K562 (cell line): ENCODE results near the gene POU2F1. TPM values are rescaled to one million over a fixed set of nuclear protein-coding genes. Genes with fewer than 3 reads are reported as not detected.
"Not testable (repeated sequence)": the region's sequence is repeated elsewhere in the genome, so short reads cannot be mapped to it uniquely, and the experiment has no call there.

Experiments used
- ATAC-seq: fragments of 200-7000 bp; cut with Tn5 transposase; 3 replicates; pipeline ENCODE4 v1.9.1; 2020; ENCODE audit warnings: moderate library complexity
- BruUV-seq: library from RNA; stranded (reverse); fragments of 400-500 nt; replicated peaks from 2 replicates; lab custom pipeline; 2021; lab: Mats Ljungman, UMichigan
- CTCF ChIA-PET: fragments of 300-600 bp; formaldehyde crosslinking; extraction: SDS; loops from one replicate; lab custom pipeline; 2021; ENCODE audit warnings: low intra/inter-chr PET ratio; lab: Yijun Ruan, JAX
- POLR2A ChIA-PET: fragments of 300-600, 350-650 bp; sonication (Branson Sonifier 250); formaldehyde crosslinking; extraction: SDS; loops from one replicate; lab custom pipeline; 2021; ENCODE audit warnings: antibody characterized with exemption, inconsistent platforms; lab: Yijun Ruan, JAX
- DNase-seq, 4 experiments: peaks; one replicate each; pipeline versions ENCODE4 v3.0.0 to v3.0.0-alpha.2; 2011 to 2018; ENCODE audit warnings: low spot score in 3 of 4, mixed read lengths in 3 of 4; ENCODE audit errors: extremely low read depth in 1 of 4
- FAIRE-seq: peaks from 2 replicates; lab custom pipeline; 2011; peaks lifted over from hg19 to GRCh38; lab: Jason Lieb, UNC
- H2AFZ ChIP-seq: 2 replicates; pipeline ENCODE4 v1.6.0; 2011; ENCODE audit warnings: low read depth, low read length, control low read depth, inconsistent platforms
- H3K27ac ChIP-seq: fragments of 200-600 bp; 3 replicates; pipeline ENCODE4 v1.8.0; 2011; ENCODE audit warnings: low read depth, mild to moderate bottlenecking, control low read depth, inconsistent platforms, low read length, moderate library complexity, mixed read lengths; ENCODE audit errors: extremely low read depth
- H3K27me3 ChIP-seq, 2 experiments: fragments of 300-600 bp in 1 of 2; 2 replicates in 1 of 2; 3 replicates in 1 of 2; pipeline versions ENCODE4 v1.6.0 to v1.8.0; 2011; ENCODE audit warnings: inconsistent platforms in 2 of 2, low read length in 2 of 2, mild to moderate bottlenecking in 1 of 2, mixed read lengths in 1 of 2, moderate library complexity in 1 of 2; ENCODE audit not compliant: control insufficient read depth in 2 of 2, insufficient read depth in 2 of 2
- H3K36me3 ChIP-seq: fragments of 300-600 bp; 3 replicates; pipeline ENCODE4 v1.8.0; 2011; ENCODE audit warnings: mild to moderate bottlenecking, low read length, inconsistent platforms; ENCODE audit not compliant: control insufficient read depth, insufficient read depth
- H3K4me1 ChIP-seq, 2 experiments: fragments of 200-600 bp in 1 of 2; replicated peaks in 1 of 2; 2 replicates in 1 of 2; 3 replicates in 1 of 2; pipeline versions ENCODE4 v1.5.1 to v1.8.0; 2011; ENCODE audit warnings: inconsistent platforms in 2 of 2, low read length in 2 of 2, mild to moderate bottlenecking in 1 of 2, mixed read lengths in 1 of 2, moderate library complexity in 1 of 2; ENCODE audit not compliant: control insufficient read depth in 2 of 2, insufficient read depth in 2 of 2
- H3K4me2 ChIP-seq: 2 replicates; pipeline ENCODE4 v1.6.1; 2011; ENCODE audit warnings: low read length, control low read depth, inconsistent platforms, mixed read lengths; ENCODE audit not compliant: insufficient read depth
- H3K4me3 ChIP-seq: fragments of 200-600 bp; sonication (generic), shearing (Covaris generic); 2 replicates; pipeline ENCODE4 v1.5.1; 2016; ENCODE audit warnings: control low read depth, inconsistent platforms
- H3K79me2 ChIP-seq: fragments of 200-600 bp; 3 replicates; pipeline ENCODE4 v1.8.0; 2011; ENCODE audit warnings: low read length, inconsistent platforms; ENCODE audit not compliant: control insufficient read depth, insufficient read depth
- H3K9ac ChIP-seq, 2 experiments: 2 replicates each; pipeline versions ENCODE4 v1.6.0 to v1.6.1; 2011; ENCODE audit warnings: low read depth in 2 of 2, low read length in 2 of 2, control low read depth in 1 of 2, inconsistent platforms in 1 of 2, mild to moderate bottlenecking in 1 of 2, mixed read lengths in 1 of 2; ENCODE audit not compliant: insufficient read depth in 1 of 2
- H3K9me1 ChIP-seq: one replicate; pipeline ENCODE4 v1.6.0; 2011; ENCODE audit warnings: inconsistent platforms, mild to moderate bottlenecking, low read length, moderate library complexity; ENCODE audit not compliant: control insufficient read depth, insufficient read depth
- H3K9me3 ChIP-seq: replicated peaks from 2 replicates; pipeline ENCODE4 v1.5.1; 2011; ENCODE audit warnings: low read depth, low read length, inconsistent platforms; ENCODE audit not compliant: control insufficient read depth, insufficient read depth
- H4K20me1 ChIP-seq: replicated peaks from 2 replicates; pipeline ENCODE4 v1.6.1; 2011; ENCODE audit warnings: low read length, inconsistent platforms, mixed read lengths; ENCODE audit not compliant: control insufficient read depth, insufficient read depth
- E2F4 ChIP-seq: sonication (generic); formaldehyde crosslinking; IDR thresholded peaks from 2 replicates; pipeline ENCODE4 v1.8.0; 2022; ENCODE audit warnings: mild to moderate bottlenecking, low read depth, missing genetic modification reagents
- ELF1 ChIP-seq: fragments of 200-800 bp; sonication (Bioruptor generic); IDR thresholded peaks from 2 replicates; pipeline ENCODE4 v1.6.1; 2016; ENCODE audit warnings: missing genetic modification characterization, missing compliant biosample characterization
- NFIC ChIP-seq: fragments of 450-650 bp; IDR thresholded peaks from 2 replicates; pipeline ENCODE4 v1.6.1; 2017; ENCODE audit warnings: mild to moderate bottlenecking, inconsistent platforms
- WGBS: fragments of 100-300 bp; shearing (Covaris generic); methylation state at CpG from one replicate; pipeline ENCODE4 v1.1.6; 2016; ENCODE audit warnings: low coverage, mixed read lengths; ENCODE audit not compliant: insufficient coverage; ENCODE audit errors: missing lambda C conversion rate; 5-methylcytosine and 5-hydroxymethylcytosine counted together
- in situ Hi-C: fragments of 300-500 bp; cut with MboI; formaldehyde crosslinking; loops from 4 replicates; pipeline ENCODE4 v1.15.0; 2018; ENCODE audit warnings: inconsistent platforms, mixed read lengths
- intact Hi-C: fragments of 100-400 bp; cut with micrococcal nuclease; formaldehyde crosslinking; loops from 2 replicates; pipeline ENCODE4 v1.14.2; 2022
- polyA plus RNA-seq, 8 experiments: library from polyadenylated mRNA; depleted of rRNA in 4 of 8; stranded (reverse) in 5 of 8; unstranded in 3 of 8; fragments of >200 nt; fragmentation: Nextera tagmentation in 2 of 8; fragmentation: Illumina TruSeq in 1 of 8; extraction: Ambion mirVana in 2 of 8; extraction: Trizol in 1 of 8; gene quantifications; 2 replicates each; pipeline versions ENCODE4 v1.2.1 to v1.2.3, GENCODE V29; 2011 to 2014; ENCODE audit warnings: inconsistent platforms in 1 of 8, missing spikeins in 1 of 8
- total RNA-seq, 7 experiments: library from RNA; depleted of rRNA in 6 of 7; stranded (reverse); fragments of >200 nt in 6 of 7; fragmentation: Illumina TruSeq in 2 of 7; extraction: Trizol in 2 of 7; gene quantifications; 2 replicates each; pipeline versions ENCODE4 v1.2.1 to v1.2.3, GENCODE V29; 2011 to 2021; ENCODE audit warnings: low replicate concordance in 1 of 7

Gene POU2F1
- total and polyA plus RNA-seq, 9 of the 15 experiments (the other 6 are each of a cell fraction or from before 2014, with no cell fraction given): 2.6 to 22.3 (median 8.8) TPM

DNA sequence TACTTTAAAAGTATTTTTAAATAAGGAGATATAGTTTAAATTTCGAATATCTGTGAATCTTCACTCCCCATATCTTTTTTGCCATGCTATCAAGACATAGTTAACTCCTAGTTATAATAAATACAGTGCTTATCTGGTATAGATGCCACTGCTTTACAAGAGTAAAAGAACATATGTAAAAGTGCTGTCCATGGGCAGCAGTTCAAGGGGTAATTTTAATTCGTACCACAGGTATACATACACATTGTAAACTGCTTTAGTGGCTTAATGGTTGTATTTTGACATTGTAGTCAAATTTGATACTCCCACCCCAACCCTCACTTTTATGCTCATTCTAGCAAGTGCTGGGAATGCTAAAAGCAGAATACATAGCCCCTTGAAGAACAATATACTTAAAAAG lies 18.6 kb downstream of the POU2F1 start (continued):
- no peak for TF ChIP-seq E2F4

GRCh38 chr1:167244244-167244643 lies 23.6 kb downstream of the POU2F1 start:
- Histone ChIP-seq H3K9ac (no peak overlapping the region), H3K4me2 (no peak overlapping the region), H3K4me3 (no peak overlapping the region), H3K9me1 (peaks cover 2% of the 10 kb centered on the region), H4K20me1 (peaks cover 3% of the 10 kb centered on the region), H2AFZ (no peak overlapping the region), H3K27me3 (no peaks in the 10 kb centered on the region), H3K79me2 (peaks cover 78% of the 10 kb centered on the region), H3K27ac (no peak overlapping the region), H3K4me1 (peaks cover 7 to 9% of the 10 kb centered on the region in 2 experiments; a peak in 4 of 5 replicates), H3K9me3 (no peaks in the 10 kb centered on the region), H3K36me3 (0 out of 3 replicates have a peak, but pooled peaks cover 2% of the 10 kb centered on the region)
- ATAC-seq (no peak), FAIRE-seq (no peak), DNase-seq (no peak)
- TF ChIP-seq NFIC: peak; percentile 74
- TF ChIP-seq ELF1: no peak
- intact Hi-C loops (no loop called here), in situ Hi-C loops (no loop called here)
- POLR2A ChIA-PET: interaction anchor here (1.2 to 2.1 kb wide), 4 partner anchors 10 to 21 kb away, joined by 3 to 7 read pairs (median 4); no protein-coding TSS in a partner anchor
- WGBS: 74% methylated on average over 2 of the region's 2 CpGs
- CTCF ChIA-PET: no interaction called here
- BruUV-seq: no TSS peak

DNA sequence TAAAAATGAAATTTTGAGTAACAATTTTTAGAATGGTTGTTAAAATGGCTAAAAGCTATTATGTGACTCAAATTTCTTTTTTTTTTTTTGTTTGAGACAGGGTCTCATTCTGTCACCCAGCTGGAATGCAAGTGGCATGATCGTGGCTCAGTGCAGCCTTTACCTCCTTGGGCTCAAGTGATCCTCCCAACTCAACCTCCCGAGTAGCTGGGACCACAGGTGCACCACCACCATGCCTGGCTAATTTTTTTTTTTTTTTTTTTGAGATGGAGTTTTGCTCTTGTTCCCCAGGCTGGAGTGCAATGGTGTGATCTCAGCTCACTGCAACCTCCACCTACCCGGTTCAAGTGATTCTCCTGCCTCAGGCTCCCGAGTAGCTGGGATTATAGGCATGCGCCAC lies 24.5 kb downstream of the POU2F1 start:
- BruUV-seq, H2AFZ ChIP-seq, H3K4me2 ChIP-seq, DNase-seq, H3K9me3 ChIP-seq, H3K4me3 ChIP-seq, H3K36me3 ChIP-seq, intact Hi-C loops, H4K20me1 ChIP-seq, FAIRE-seq, H3K27ac ChIP-seq, in situ Hi-C loops, CTCF ChIA-PET, H3K27me3 ChIP-seq, H3K9me1 ChIP-seq, ATAC-seq, H3K9ac ChIP-seq: not testable (repeated sequence)
- peaks cover 78% of the 10 kb centered on the region for H3K79me2 ChIP-seq
- POLR2A ChIA-PET: interaction anchor here (1.2 to 2.1 kb wide), 3 partner anchors 10 to 14 kb away, joined by 3 to 7 read pairs (median 4); no protein-coding TSS in a partner anchor
- WGBS: 70% methylated on average over 5 of the region's 5 CpGs
- peaks cover 11 to 16% of the 10 kb centered on the region in 2 experiments; a peak in 4 of 5 replicates for H3K4me1 ChIP-seq
